Endothelial cell of umbilical vein (primary cell): ENCODE data around the gene TNS1. TPM values are rescaled to one million over a fixed set of nuclear protein-coding genes. Genes with fewer than 3 reads are reported as not detected.

ENCODE experiments used
- BruUV-seq: library from RNA; stranded (reverse); fragments of 400-500 nt; replicated peaks from 2 replicates; lab custom pipeline; 2021; lab: Mats Ljungman, UMichigan
- CTCF ChIA-PET: fragments of 300-600, 350-600 bp; sonication (Branson Sonifier 250); formaldehyde crosslinking; loops from one replicate; lab custom pipeline; 2021; ENCODE audit warnings: antibody characterized with exemption, inconsistent platforms; lab: Charles Lee
- POLR2A ChIA-PET: fragments of 300-600, 350-600 bp; sonication (Branson Sonifier 250); formaldehyde crosslinking; loops from one replicate; lab custom pipeline; 2021; ENCODE audit warnings: antibody characterized with exemption, inconsistent platforms; lab: Charles Lee
- DNase-seq: peaks from one replicate; pipeline ENCODE4 v3.0.0-alpha.2; 2011; ENCODE audit warnings: low read depth, low spot score
- FAIRE-seq: peaks from 2 replicates; lab custom pipeline; 2011; peaks lifted over from hg19 to GRCh38; lab: Jason Lieb, UNC
- H2AFZ ChIP-seq: 2 replicates; pipeline ENCODE4 v1.6.0; 2012; ENCODE audit warnings: low read depth, low read length, control low read depth, inconsistent platforms
- H3K27ac ChIP-seq: 2 replicates; pipeline ENCODE4 v1.5.1; 2011; ENCODE audit warnings: low read depth, mild to moderate bottlenecking, control low read depth, low read length, moderate library complexity; ENCODE audit not compliant: insufficient read depth
- H3K27me3 ChIP-seq, 2 experiments: 2 replicates each; pipeline versions ENCODE4 v1.6.0 to v1.6.1; 2011; ENCODE audit warnings: low read length in 2 of 2, mixed read lengths in 1 of 2; ENCODE audit not compliant: control insufficient read depth in 2 of 2, insufficient read depth in 2 of 2
- H3K36me3 ChIP-seq, 2 experiments: 2 replicates in 1 of 2; 3 replicates in 1 of 2; pipeline ENCODE4 v1.5.1; 2011; ENCODE audit warnings: low read length in 2 of 2, mild to moderate bottlenecking in 1 of 2, moderate library complexity in 1 of 2; ENCODE audit not compliant: control insufficient read depth in 2 of 2, insufficient read depth in 2 of 2; ENCODE audit errors: extremely low read depth in 1 of 2
- H3K4me1 ChIP-seq: 3 replicates; pipeline ENCODE4 v1.5.1; 2011; ENCODE audit warnings: mild to moderate bottlenecking, low read length; ENCODE audit not compliant: control insufficient read depth, insufficient read depth; ENCODE audit errors: extremely low read depth
- H3K4me2 ChIP-seq: 2 replicates; pipeline ENCODE4 v1.6.1; 2011; ENCODE audit warnings: low read length, control low read depth, mixed read lengths; ENCODE audit not compliant: insufficient read depth
- H3K4me3 ChIP-seq, 3 experiments: fragments of 200-600 bp in 1 of 3; sonication (generic), shearing (Covaris generic) in 1 of 3; replicated peaks in 1 of 3; 2 replicates each; pipeline ENCODE4 v1.5.1; 2011 to 2016; ENCODE audit warnings: control low read depth in 3 of 3, low read length in 3 of 3, mild to moderate bottlenecking in 2 of 3, inconsistent platforms in 1 of 3, low read depth in 1 of 3, moderate library complexity in 1 of 3; ENCODE audit not compliant: insufficient read depth in 1 of 3
- H3K79me2 ChIP-seq: 2 replicates; pipeline ENCODE4 v1.6.0; 2012; ENCODE audit warnings: low read length, inconsistent platforms; ENCODE audit not compliant: control insufficient read depth, insufficient read depth
- H3K9ac ChIP-seq: replicated peaks from 2 replicates; pipeline ENCODE3; 2011; ENCODE audit warnings: low read length, control low read depth; ENCODE audit not compliant: insufficient read depth; ENCODE audit errors: extremely low read depth
- H3K9me1 ChIP-seq: replicated peaks from 3 replicates; pipeline ENCODE4 v1.6.0; 2011; ENCODE audit warnings: mild to moderate bottlenecking, low read length; ENCODE audit not compliant: control insufficient read depth, insufficient read depth; ENCODE audit errors: extremely low read depth
- H3K9me3 ChIP-seq: replicated peaks from 2 replicates; pipeline ENCODE4 v1.5.1; 2012; ENCODE audit warnings: low read length, inconsistent platforms; ENCODE audit not compliant: control insufficient read depth, insufficient read depth
- H4K20me1 ChIP-seq: replicated peaks from 2 replicates; pipeline ENCODE3; 2011; ENCODE audit warnings: mild to moderate bottlenecking, low read length; ENCODE audit not compliant: control insufficient read depth, insufficient read depth; ENCODE audit errors: extremely low read depth
- CTCF ChIP-seq, 2 donors: IDR thresholded peaks; 1 replicate in 1 of 2; 2 replicates in 1 of 2; pipeline ENCODE4 v1.5.1; 2011; ENCODE audit warnings: low read length in 2 of 2, mild to moderate bottlenecking in 2 of 2, moderate library complexity in 2 of 2, control low read depth in 1 of 2, inconsistent platforms in 1 of 2, low read depth in 1 of 2; ENCODE audit not compliant: insufficient read depth in 1 of 2; ENCODE audit errors: extremely low read depth in 1 of 2
- FOS ChIP-seq: IDR thresholded peaks from 2 replicates; pipeline ENCODE4 v1.6.1; 2011; ENCODE audit warnings: mild to moderate bottlenecking, low read length, moderate library complexity, borderline replicate concordance; ENCODE audit not compliant: insufficient read depth
- JUN ChIP-seq: IDR thresholded peaks from 2 replicates; pipeline ENCODE4 v1.6.1; 2011; ENCODE audit warnings: borderline replicate concordance, low read depth; ENCODE audit not compliant: insufficient read length, insufficient read depth
- MYC ChIP-seq: IDR thresholded peaks from one replicate; pipeline ENCODE4 v1.6.1; 2011; ENCODE audit warnings: mild to moderate bottlenecking, low read depth, low read length
- POLR2A ChIP-seq: IDR thresholded peaks from 2 replicates; pipeline ENCODE4 v1.6.1; 2012; ENCODE audit warnings: low read depth, mild to moderate bottlenecking, control low read depth, low read length
- POLR2AphosphoS5 ChIP-seq: IDR thresholded peaks from 2 replicates; pipeline ENCODE4 v1.6.1; 2012; ENCODE audit warnings: low read depth, mild to moderate bottlenecking, control low read depth, low read length, moderate library complexity; ENCODE audit not compliant: insufficient read depth
- dilution Hi-C: fragments of 300-500 bp; cut with MboI; formaldehyde crosslinking; loops from one replicate; pipeline ENCODE4 v1.15.0; 2019; ENCODE audit warnings: low sequenced_read_pairs; ENCODE audit not compliant: extremely low pct_ligation_motif_present
- intact Hi-C: fragments of 100-400 bp; cut with micrococcal nuclease; formaldehyde crosslinking; loops from one replicate; pipeline ENCODE4 v1.10.0; 2022
- polyA plus RNA-seq, 4 experiments: library from polyadenylated mRNA; depleted of rRNA in 3 of 4; stranded (reverse) in 3 of 4; unstranded in 1 of 4; fragments of >200 nt; gene quantifications; 2 replicates each; pipeline versions ENCODE4 v1.2.1 to v1.2.3, GENCODE V29; 2011 to 2012; ENCODE audit warnings: missing spikeins in 1 of 4
- total RNA-seq: library from RNA; stranded (reverse); gene quantifications from 2 replicates; pipeline ENCODE4 v1.2.3, GENCODE V29; 2021
- TF ChIP-seq, protein P1 (sequence below): IDR thresholded peaks from 2 replicates; pipeline ENCODE4 v1.6.1; 2011; ENCODE audit not compliant: insufficient read depth, insufficient read length

TNS1 gene
- total and polyA plus RNA-seq, 2 donors (not counting 3 experiments of a cell fraction or from before 2014, with no cell fraction given): 11.0 to 52.1 TPM

DNA sequence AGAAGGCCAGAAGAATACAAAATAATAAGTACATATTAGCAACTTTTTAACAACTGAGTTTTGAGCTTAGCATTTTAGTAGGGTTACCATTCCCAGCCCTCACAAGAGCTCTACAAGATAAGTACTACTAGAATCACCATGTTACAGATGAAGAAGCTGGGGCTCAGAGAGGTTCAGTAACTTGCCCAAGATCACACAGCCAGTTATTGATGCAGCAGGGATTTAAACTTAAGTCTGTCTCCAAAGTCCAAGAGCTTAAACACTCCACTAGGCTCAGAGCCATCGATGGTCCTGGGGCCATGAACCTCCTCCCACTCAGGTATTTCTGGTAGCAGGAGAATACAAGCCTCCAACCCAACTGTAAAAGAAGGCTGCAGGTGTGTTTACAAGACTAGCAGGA, 30.8 kb downstream of the TNS1 start:
- H3K9ac ChIP-seq: no peak overlapping the region
- CTCF ChIA-PET: interaction anchor here (0.6 to 1.2 kb wide), 3 partner anchors 54 to 186 kb away, joined by 3 to 6 read pairs (median 4); no protein-coding TSS in a partner anchor
- H3K9me3 ChIP-seq: no peaks in the 10 kb centered on the region
- intact Hi-C loops (no loop called here), dilution Hi-C loops (no loop called here)
- H3K27ac ChIP-seq: no peak overlapping the region
- TF ChIP-seq CTCF (IDR thresholded peaks at IDR 0.05; ENCODE audit: extremely low read depth in 1 of 2, insufficient read depth in 1 of 2, low read depth in 1 of 2, low read length in 2 of 2) (no peak), POLR2A (no peak), FOS (no peak), JUN (no peak), MYC (no peak), POLR2AphosphoS5 (no peak)
- TF ChIP-seq, protein P1, sequence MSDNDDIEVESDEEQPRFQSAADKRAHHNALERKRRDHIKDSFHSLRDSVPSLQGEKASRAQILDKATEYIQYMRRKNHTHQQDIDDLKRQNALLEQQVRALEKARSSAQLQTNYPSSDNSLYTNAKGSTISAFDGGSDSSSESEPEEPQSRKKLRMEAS: no peak
- H3K79me2 ChIP-seq: no peaks in the 10 kb centered on the region
- H3K4me1 ChIP-seq: no peaks in the 10 kb centered on the region
- H2AFZ ChIP-seq: no peak overlapping the region
- DNase-seq (no peak), FAIRE-seq (no peak)
- H3K4me2 ChIP-seq: no peak overlapping the region
- POLR2A ChIA-PET: no interaction called here
- BruUV-seq: no TSS peak
- no peaks in the 10 kb centered on the region for H3K9me1 ChIP-seq
- no peaks in the 10 kb centered on the region for H3K36me3 ChIP-seq
- no peak overlapping the region for H3K4me3 ChIP-seq
- no peaks in the 10 kb centered on the region for H3K27me3 ChIP-seq
- no peaks in the 10 kb centered on the region for H4K20me1 ChIP-seq
